Activated gamma-delta T cell treated with anti-CD3 and anti-CD28 coated beads, Interleukin-2, amount 50 U/mL, for 16 hours (primary cell): Measurements from ENCODE around the gene ELOVL2.

Experiments
- DNase-seq: peaks from one replicate; pipeline ENCODE4 v3.0.0-alpha.2; 2020; ENCODE audit warnings: low read depth

ELOVL2 gene

GRCh38 chr6:10977231-10977968, 66.7 kb downstream of the ELOVL2 start:
- no peak for DNase-seq

GRCh38 chr6:10976571-10976970, 67.5 kb downstream of the ELOVL2 start:
- no peak for DNase-seq

GRCh38 chr6:10972196-10972595, 71.9 kb downstream of the ELOVL2 start:
- no peak for DNase-seq

GRCh38 chr6:10970731-10971130, 73.4 kb downstream of the ELOVL2 start:
- DNase-seq, result no peak

- no peak for DNase-seq
Measured at GRCh38 chr6:10968776-10969175, 75.3 kb downstream of the ELOVL2 start.

GRCh38 chr6:10964684-10965083, 79.4 kb downstream of the ELOVL2 start:
- no peak for DNase-seq

GRCh38 chr6:10963113-10963512, 81.0 kb downstream of the ELOVL2 start:
- no peak for DNase-seq

GRCh38 chr6:10962673-10963072, 81.4 kb downstream of the ELOVL2 start:
- no peak for DNase-seq

- DNase-seq, result no peak
Measured at GRCh38 chr6:10961837-10962236, 82.3 kb downstream of the ELOVL2 start.

- no peak for DNase-seq
Measured at GRCh38 chr6:10960171-10960570, 83.9 kb downstream of the ELOVL2 start.

- DNase-seq, result no peak
Measured at GRCh38 chr6:10957414-10957886, 86.7 kb downstream of the ELOVL2 start.

GRCh38 chr6:10956776-10957175, 87.3 kb downstream of the ELOVL2 start:
- no peak for DNase-seq

GRCh38 chr6:10954590-10955010, 89.5 kb downstream of the ELOVL2 start:
- peak; percentile 31 for DNase-seq

GRCh38 chr6:10951675-10952282, 92.3 kb downstream of the ELOVL2 start:
- no peak for DNase-seq

- no peak for DNase-seq
Measured at GRCh38 chr6:10949579-10950490, 94.3 kb downstream of the ELOVL2 start.

GRCh38 chr6:10947966-10948365, 96.1 kb downstream of the ELOVL2 start:
- no peak for DNase-seq

- no peak for DNase-seq
Measured at GRCh38 chr6:10945845-10946244, 98.3 kb downstream of the ELOVL2 start.

- no peak for DNase-seq
Measured at GRCh38 chr6:10939840-10940239, 104.3 kb downstream of the ELOVL2 start.

- no peak for DNase-seq
Measured at GRCh38 chr6:10933126-10933525, 111.0 kb downstream of the ELOVL2 start.
